H1 (cell line): ENCODE measurements around the gene CACNA1E. TPM values are rescaled to one million over a fixed set of nuclear protein-coding genes. Genes with fewer than 3 reads are reported as not detected.
A peak's percentile ranks its signal among the peaks of the same experiment; 100 is the strongest.

Experiments
- CTCF ChIA-PET: fragments of 300-600 bp; sonication (Branson Sonifier 250); formaldehyde crosslinking; loops from one replicate; lab custom pipeline; 2021; ENCODE audit not compliant: partially characterized antibody; lab: Charles Lee
- POLR2A ChIA-PET: fragments of 300-600 bp; sonication (Branson Sonifier 250); formaldehyde crosslinking; loops from one replicate; lab custom pipeline; 2021; ENCODE audit warnings: inconsistent platforms; ENCODE audit not compliant: partially characterized antibody; lab: Charles Lee
- DNase-seq, 2 experiments: peaks; one replicate each; pipeline versions ENCODE4 v3.0.0 to v3.0.0-alpha.2; 2010 to 2022; ENCODE audit warnings: low spot score in 2 of 2, low read depth in 1 of 2, mixed read lengths in 1 of 2
- FAIRE-seq: peaks from 2 replicates; lab custom pipeline; 2011; peaks lifted over from hg19 to GRCh38; lab: Jason Lieb, UNC
- H2AFZ ChIP-seq: 2 replicates; pipeline ENCODE4 v1.8.1; 2012; ENCODE audit warnings: low read length, inconsistent platforms
- H2AK5ac ChIP-seq: 2 replicates; pipeline ENCODE4 v1.6.1; 2013; ENCODE audit warnings: low read depth, low read length
- H2BK120ac ChIP-seq: replicated peaks from 2 replicates; pipeline ENCODE3; 2013; ENCODE audit warnings: low read depth, low read length, inconsistent platforms
- H2BK12ac ChIP-seq: 2 replicates; pipeline ENCODE4 v1.6.1; 2013; ENCODE audit warnings: low read depth, low read length
- H2BK15ac ChIP-seq: 2 replicates; pipeline ENCODE4 v1.6.1; 2013; ENCODE audit warnings: low read length
- H2BK20ac ChIP-seq: 2 replicates; pipeline ENCODE4 v1.6.1; 2013; ENCODE audit warnings: low read length
- H2BK5ac ChIP-seq: 2 replicates; pipeline ENCODE4 v1.6.1; 2013; ENCODE audit warnings: low read depth, low read length
- H3K14ac ChIP-seq: 2 replicates; pipeline ENCODE4 v1.6.1; 2013; ENCODE audit warnings: inconsistent platforms; ENCODE audit not compliant: insufficient read length
- H3K18ac ChIP-seq: 2 replicates; pipeline ENCODE4 v1.6.1; 2013; ENCODE audit warnings: low read length; ENCODE audit errors: extremely low read depth
- H3K23ac ChIP-seq: 2 replicates; pipeline ENCODE4 v1.6.1; 2013; ENCODE audit warnings: inconsistent platforms; ENCODE audit not compliant: insufficient read length
- H3K23me2 ChIP-seq: 2 replicates; pipeline ENCODE4 v1.6.1; 2013; ENCODE audit warnings: low read depth, low read length
- H3K27ac ChIP-seq: 2 replicates; pipeline ENCODE4 v1.6.1; 2011; ENCODE audit warnings: low read depth, low read length, inconsistent platforms
- H3K27me3 ChIP-seq, 4 experiments: replicated peaks in 1 of 4; 1 replicate in 1 of 4; 2 replicates in 3 of 4; pipeline versions ENCODE4 v1.6.1 to v1.8.1; 2011 to 2013; ENCODE audit warnings: low read length in 3 of 4, mild to moderate bottlenecking in 3 of 4, inconsistent platforms in 2 of 4, mixed read lengths in 2 of 4, moderate library complexity in 1 of 4; ENCODE audit not compliant: control insufficient read depth in 3 of 4, insufficient read depth in 3 of 4; ENCODE audit errors: extremely low read depth in 1 of 4
- H3K36me3 ChIP-seq, 4 experiments: 2 replicates each; pipeline versions ENCODE4 v1.6.1 to v1.8.1; 2011 to 2013; ENCODE audit warnings: mild to moderate bottlenecking in 4 of 4, low read length in 3 of 4, moderate library complexity in 2 of 4, control low read depth in 1 of 4, inconsistent platforms in 1 of 4; ENCODE audit not compliant: insufficient read depth in 4 of 4, control insufficient read depth in 2 of 4
- H3K4ac ChIP-seq: replicated peaks from 2 replicates; pipeline ENCODE3; 2013; ENCODE audit warnings: low read length, low read depth, mixed read lengths, inconsistent platforms; ENCODE audit not compliant: insufficient read length
- H3K4me1 ChIP-seq, 4 experiments: replicated peaks in 1 of 4; 1 replicate in 1 of 4; 2 replicates in 3 of 4; pipeline versions ENCODE4 v1.6.1 to v1.8.1; 2011 to 2013; ENCODE audit warnings: low read length in 3 of 4, inconsistent platforms in 2 of 4, mixed read lengths in 1 of 4; ENCODE audit not compliant: insufficient read depth in 4 of 4, control insufficient read depth in 3 of 4
- H3K4me2 ChIP-seq, 2 experiments: 2 replicates each; pipeline versions ENCODE4 v1.6.1 to v1.8.1; 2011 to 2013; ENCODE audit warnings: low read depth in 2 of 2, low read length in 2 of 2, control low read depth in 1 of 2, inconsistent platforms in 1 of 2, mild to moderate bottlenecking in 1 of 2; ENCODE audit not compliant: insufficient read depth in 1 of 2
- H3K4me3 ChIP-seq, 4 experiments: fragments of 200-600, 300-600 bp in 1 of 4; sonication (generic), shearing (Covaris generic), sonication (Bioruptor Twin) in 1 of 4; 2 replicates each; pipeline versions ENCODE4 v1.5.1 to v1.8.1; 2011 to 2016; ENCODE audit warnings: low read length in 4 of 4, low read depth in 3 of 4, control low read depth in 2 of 4, inconsistent platforms in 2 of 4, mild to moderate bottlenecking in 2 of 4, mixed read lengths in 1 of 4, moderate library complexity in 1 of 4; ENCODE audit not compliant: insufficient read depth in 2 of 4; ENCODE audit errors: extremely low read depth in 1 of 4
- H3K56ac ChIP-seq: replicated peaks from 2 replicates; pipeline ENCODE3; 2013; ENCODE audit warnings: low read depth, mild to moderate bottlenecking, mixed read lengths, low read length, inconsistent platforms; ENCODE audit not compliant: insufficient read length
- H3K79me1 ChIP-seq: 2 replicates; pipeline ENCODE4 v1.6.1; 2013; ENCODE audit warnings: low read depth, low read length, control low read depth
- H3K79me2 ChIP-seq, 2 experiments: 2 replicates each; pipeline versions ENCODE4 v1.6.1 to v1.8.1; 2012 to 2013; ENCODE audit warnings: low read length in 2 of 2, mild to moderate bottlenecking in 2 of 2, inconsistent platforms in 1 of 2; ENCODE audit not compliant: insufficient read depth in 2 of 2, control insufficient read depth in 1 of 2
- H3K9ac ChIP-seq, 4 experiments: replicated peaks in 1 of 4; 1 replicate in 1 of 4; 2 replicates in 3 of 4; pipeline versions ENCODE4 v1.6.1 to v1.8.1; 2011 to 2013; ENCODE audit warnings: low read depth in 3 of 4, low read length in 3 of 4, control low read depth in 2 of 4, mild to moderate bottlenecking in 2 of 4, moderate library complexity in 2 of 4, inconsistent platforms in 1 of 4; ENCODE audit errors: extremely low read depth in 1 of 4
- H3K9me3 ChIP-seq, 2 experiments: 2 replicates each; pipeline versions ENCODE4 v1.6.1 to v1.8.1; 2012 to 2013; ENCODE audit warnings: mild to moderate bottlenecking in 2 of 2, moderate library complexity in 2 of 2, control low read depth in 1 of 2, inconsistent platforms in 1 of 2, low read depth in 1 of 2, low read length in 1 of 2, mixed read lengths in 1 of 2; ENCODE audit not compliant: insufficient read depth in 2 of 2
- H4K20me1 ChIP-seq, 2 experiments: replicated peaks in 1 of 2; 2 replicates each; pipeline versions ENCODE3 to v1.8.1; 2011 to 2013; ENCODE audit warnings: inconsistent platforms in 2 of 2, low read length in 2 of 2, mild to moderate bottlenecking in 1 of 2; ENCODE audit not compliant: insufficient read depth in 2 of 2, control insufficient read depth in 1 of 2
- H4K5ac ChIP-seq: 2 replicates; pipeline ENCODE4 v1.6.1; 2013; ENCODE audit warnings: low read length, low read depth, mixed read lengths, inconsistent platforms; ENCODE audit not compliant: insufficient read length
- H4K8ac ChIP-seq: 2 replicates; pipeline ENCODE4 v1.8.0; 2013; ENCODE audit warnings: mild to moderate bottlenecking, moderate library complexity, low read length, inconsistent platforms; ENCODE audit not compliant: insufficient read depth; ENCODE audit errors: extremely low read depth
- H4K91ac ChIP-seq: replicated peaks from 2 replicates; pipeline ENCODE3; 2013; ENCODE audit warnings: low read length, mixed read lengths, inconsistent platforms; ENCODE audit not compliant: insufficient read length
- ATF3 ChIP-seq: IDR thresholded peaks from 2 replicates; pipeline ENCODE4 v1.6.1; 2011; ENCODE audit warnings: low read depth, mild to moderate bottlenecking, low read length; ENCODE audit not compliant: insufficient read depth
- CEBPB ChIP-seq: IDR thresholded peaks from 2 replicates; pipeline ENCODE4 v1.6.1; 2012; ENCODE audit warnings: low read depth, low read length
- CHD2 ChIP-seq: IDR thresholded peaks from 2 replicates; pipeline ENCODE4 v1.6.1; 2012; ENCODE audit warnings: low read length, improper control_type of control experiment
- EGR1 ChIP-seq: IDR thresholded peaks from 2 replicates; pipeline ENCODE4 v1.6.1; 2011; ENCODE audit warnings: low read depth, low read length, borderline replicate concordance
- EP300 ChIP-seq, 2 experiments: IDR thresholded peaks; 1 replicate in 1 of 2; 2 replicates in 1 of 2; pipeline ENCODE4 v1.6.1; 2011 to 2012; ENCODE audit warnings: low read depth in 2 of 2, low read length in 2 of 2, mild to moderate bottlenecking in 2 of 2, borderline replicate concordance in 1 of 2, inconsistent platforms in 1 of 2, moderate library complexity in 1 of 2
- HDAC2 ChIP-seq, 2 experiments: fragments of 300-600 bp in 1 of 2; sonication (generic) in 1 of 2; IDR thresholded peaks; 2 replicates each; pipeline ENCODE4 v1.6.1; 2011 to 2012; ENCODE audit warnings: low read depth in 2 of 2, low read length in 2 of 2, mild to moderate bottlenecking in 2 of 2, moderate library complexity in 2 of 2, borderline replicate concordance in 1 of 2, inconsistent platforms in 1 of 2
- KDM5A ChIP-seq: fragments of 200-600 bp; IDR thresholded peaks from 2 replicates; pipeline ENCODE4 v1.7.1; 2012; ENCODE audit warnings: mild to moderate bottlenecking, low read length, inconsistent platforms, mixed read lengths
- MAX ChIP-seq: IDR thresholded peaks from 2 replicates; pipeline ENCODE4 v1.6.1; 2012; ENCODE audit warnings: inconsistent platforms
- POLR2AphosphoS5 ChIP-seq: IDR thresholded peaks from 2 replicates; pipeline ENCODE4 v1.6.1; 2011; ENCODE audit warnings: low read depth, low read length
- POU5F1 ChIP-seq: IDR thresholded peaks from 2 replicates; pipeline ENCODE4 v1.6.1; 2011; ENCODE audit warnings: low read depth, mild to moderate bottlenecking, low read length, moderate library complexity
- RAD21 ChIP-seq, 2 experiments: IDR thresholded peaks in 1 of 2; conservative IDR thresholded peaks in 1 of 2; 2 replicates each; pipeline ENCODE4 v1.6.1; 2011; ENCODE audit warnings: low read depth in 2 of 2, low read length in 2 of 2, improper control_type of control experiment in 1 of 2, inconsistent platforms in 1 of 2, mild to moderate bottlenecking in 1 of 2, moderate library complexity in 1 of 2
- RXRA ChIP-seq: IDR thresholded peaks from 2 replicates; pipeline ENCODE4 v1.6.1; 2011; ENCODE audit warnings: low read depth, mild to moderate bottlenecking, low read length, moderate library complexity; ENCODE audit not compliant: insufficient read depth
- TCF12 ChIP-seq: IDR thresholded peaks from 2 replicates; pipeline ENCODE4 v1.6.1; 2011; ENCODE audit warnings: low read depth, mild to moderate bottlenecking, low read length
- WGBS, 2 experiments: shearing (Covaris generic) in 1 of 2; methylation state at CpG; one replicate each; pipeline versions ENCODE4 v1.1.6 to v1.1.7; 2013 to 2015; ENCODE audit warnings: low lambda C conversion rate in 2 of 2, mixed read lengths in 2 of 2, inconsistent platforms in 1 of 2, low coverage in 1 of 2, missing lambda C conversion rate in 1 of 2; ENCODE audit not compliant: insufficient replicate concordance in 2 of 2, insufficient coverage in 1 of 2, insufficient read length in 1 of 2; ENCODE audit errors: extremely low coverage in 1 of 2, missing lambda C conversion rate in 1 of 2; 5-methylcytosine and 5-hydroxymethylcytosine counted together
- polyA plus RNA-seq, 7 experiments: library from polyadenylated mRNA; depleted of rRNA in 3 of 7; stranded (reverse) in 5 of 7; unstranded in 2 of 7; fragments of >200 nt in 5 of 7; fragments of 200-250 nt in 2 of 7; gene quantifications; 1 replicate in 5 of 7; 2 replicates in 1 of 7; 4 replicates in 1 of 7; pipeline versions ENCODE4 v1.2.1 to v1.2.3, GENCODE V29; 2011 to 2013; ENCODE audit warnings: missing spikeins in 2 of 7, mixed read lengths in 2 of 7
- total RNA-seq: library from RNA; stranded (reverse); fragmentation: NEBNext Ultra II Directional; extraction: Animal tissue kit (Norgen Biotek cat#: 25700); gene quantifications from 2 replicates; pipeline ENCODE4 v1.2.1, GENCODE V29; 2021

CACNA1E gene
- total and polyA plus RNA-seq, 2 of the 8 experiments (the other 6 are each of a cell fraction or from before 2014, with no cell fraction given) = 0.98 to 1.3 TPM

DNA sequence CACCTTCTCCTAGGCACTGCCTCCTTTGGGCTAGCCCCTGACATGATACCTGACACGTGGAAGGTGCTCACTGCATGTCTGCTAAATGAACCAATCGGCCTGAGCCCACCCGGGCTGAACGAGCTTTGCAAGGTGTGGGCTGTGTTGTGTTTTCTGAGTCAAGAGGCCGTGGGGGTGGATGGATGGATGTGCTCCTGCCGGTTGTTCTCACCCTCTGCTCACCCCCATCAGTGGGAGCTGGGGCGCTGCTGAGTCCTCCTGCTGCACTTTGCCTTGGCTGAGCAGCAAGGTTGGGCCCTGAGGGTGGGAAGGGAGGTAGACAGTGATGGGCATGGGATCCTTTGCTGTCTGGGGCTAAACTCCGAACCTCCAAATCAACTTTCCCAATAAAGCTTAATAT is 6.7 kb upstream of the CACNA1E start:
- POLR2A ChIA-PET = no interaction called here
- H4K5ac ChIP-seq = no peak overlapping the region
- H3K56ac ChIP-seq = no peak overlapping the region
- no peak overlapping the region for H3K23ac ChIP-seq
- peaks cover 0 to 10% (median 3%) of the 10 kb centered on the region in 4 experiments; a peak in 3 of 7 replicates for H3K4me1 ChIP-seq
- H3K23me2 ChIP-seq = no peaks in the 10 kb centered on the region
- H3K18ac ChIP-seq = no peak overlapping the region
- no peak overlapping the region for H3K27ac ChIP-seq
- H3K79me2 ChIP-seq = no peaks in the 10 kb centered on the region
- no peak overlapping the region for H2BK12ac ChIP-seq
- H2BK5ac ChIP-seq = no peak overlapping the region
- no peak overlapping the region for H2BK120ac ChIP-seq
- H2BK20ac ChIP-seq = no peak overlapping the region
- H4K20me1 ChIP-seq = no peaks in the 10 kb centered on the region
- no peak overlapping the region for H2BK15ac ChIP-seq
- H3K36me3 ChIP-seq = no peaks in the 10 kb centered on the region
- no peak overlapping the region for H3K4me3 ChIP-seq
- H2AK5ac ChIP-seq = no peak overlapping the region
- H3K9me3 ChIP-seq = no peaks in the 10 kb centered on the region
- no peak overlapping the region for H3K14ac ChIP-seq
- no peak overlapping the region for H2AFZ ChIP-seq
- CTCF ChIA-PET = interaction anchor here (0.8 to 12.6 kb wide), 17 partner anchors 8 to 599 kb away, joined by 3 to 105 read pairs (median 6); no protein-coding TSS in a partner anchor
- DNase-seq (no peak), FAIRE-seq (no peak)
- no peaks in the 10 kb centered on the region for H3K79me1 ChIP-seq
- peaks cover 4 to 12% (median 9%) of the 10 kb centered on the region in 4 experiments for H3K27me3 ChIP-seq
- no peak overlapping the region for H3K4ac ChIP-seq
- H4K8ac ChIP-seq = peak overlapping the region; percentile 29
- H4K91ac ChIP-seq = no peak overlapping the region
- no peak overlapping the region for H3K4me2 ChIP-seq
- no peak overlapping the region for H3K9ac ChIP-seq
- 89% methylated on average over 8 of the region's 8 CpGs; no CpG with 5 or more reads in 1 of the 2 experiments for WGBS, 2 experiments
- TF ChIP-seq RAD21 (IDR thresholded peaks at IDR 0.05 in 1 of 2, conservative IDR thresholded peaks at IDR 0.05 in 1 of 2; ENCODE audit: low read depth in 2 of 2, low read length in 2 of 2) = no peak
- TF ChIP-seq ATF3 = no peak
- TF ChIP-seq TCF12 = no peak
- no peak for TF ChIP-seq KDM5A
- no peak for TF ChIP-seq EGR1
- no peak for TF ChIP-seq POU5F1
- TF ChIP-seq HDAC2 (IDR thresholded peaks at IDR 0.05; ENCODE audit: borderline replicate concordance in 1 of 2, low read depth in 2 of 2, low read length in 2 of 2) = no peak
- no peak for TF ChIP-seq CEBPB
- no peak for TF ChIP-seq POLR2AphosphoS5
- TF ChIP-seq CHD2 = no peak
- no peak for TF ChIP-seq RXRA
- no peak for TF ChIP-seq MAX
- no peak for TF ChIP-seq EP300 (IDR thresholded peaks at IDR 0.05; ENCODE audit: borderline replicate concordance in 1 of 2, low read depth in 2 of 2, low read length in 2 of 2)
